GM12891 (cell line): Measurements from ENCODE around the gene APEH.

Experiments
- PAX5 ChIP-seq: IDR thresholded peaks from 2 replicates; pipeline ENCODE4 v1.6.1; 2011; ENCODE audit warnings: low read length, moderate library complexity, mild to moderate bottlenecking; ENCODE audit not compliant: insufficient read depth, severe bottlenecking
- POLR2A ChIP-seq: IDR thresholded peaks from 2 replicates; pipeline ENCODE4 v1.6.1; 2011; ENCODE audit warnings: low read depth, low read length, control low read depth
- POLR2AphosphoS5 ChIP-seq: IDR thresholded peaks from 2 replicates; pipeline ENCODE4 v1.6.1; 2011; ENCODE audit warnings: low read depth, low read length, control low read depth
- SPI1 ChIP-seq: IDR thresholded peaks from 2 replicates; pipeline ENCODE4 v1.6.1; 2011; ENCODE audit warnings: low read depth, low read length, control low read depth
- TAF1 ChIP-seq: IDR thresholded peaks from 2 replicates; pipeline ENCODE4 v1.6.1; 2011; ENCODE audit warnings: low read depth, low read length, control low read depth

GRCh38 chr3:49722896-49723295 is 48.7 kb downstream of the APEH start:
- TF ChIP-seq POLR2A (no peak; the same call in 1 of the 2 replicates), POLR2AphosphoS5 (peak; percentile 4), TAF1 (no peak), SPI1 (no peak), PAX5 (no peak)
